ENCODE results near the gene ABCG1.

DNA sequence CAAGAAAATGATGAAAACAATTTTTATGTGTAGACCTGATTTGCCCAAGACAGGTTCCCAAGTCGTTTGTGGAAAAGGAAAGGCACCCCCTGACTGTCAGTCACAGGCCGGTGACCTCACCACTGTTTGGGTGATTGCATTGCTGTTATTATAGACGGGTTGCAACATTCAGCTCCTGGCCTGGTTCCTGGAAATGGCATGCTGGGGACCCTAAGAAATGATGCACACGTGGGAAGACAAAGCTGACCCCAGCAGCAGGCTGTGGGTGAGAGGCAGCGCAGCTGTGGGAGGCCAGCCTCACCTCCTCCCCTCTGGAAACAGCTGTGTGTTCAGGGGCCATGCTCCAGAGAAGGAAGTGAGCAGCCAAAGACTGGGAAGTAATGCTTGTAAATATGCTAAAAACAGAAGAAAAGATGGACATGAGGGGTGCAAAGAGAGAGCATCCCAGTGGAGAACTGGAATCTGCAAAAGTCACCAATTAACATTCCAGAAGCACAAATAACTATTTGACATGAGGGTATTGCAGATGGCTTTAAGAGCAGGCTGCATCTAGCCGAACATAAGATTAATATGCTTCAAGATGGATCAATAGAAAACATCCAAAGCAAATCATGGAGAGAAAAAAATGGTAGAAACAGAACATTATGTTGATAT, 23.4 kb upstream of the ABCG1 start:
- TF ChIP-seq, protein P1, sequence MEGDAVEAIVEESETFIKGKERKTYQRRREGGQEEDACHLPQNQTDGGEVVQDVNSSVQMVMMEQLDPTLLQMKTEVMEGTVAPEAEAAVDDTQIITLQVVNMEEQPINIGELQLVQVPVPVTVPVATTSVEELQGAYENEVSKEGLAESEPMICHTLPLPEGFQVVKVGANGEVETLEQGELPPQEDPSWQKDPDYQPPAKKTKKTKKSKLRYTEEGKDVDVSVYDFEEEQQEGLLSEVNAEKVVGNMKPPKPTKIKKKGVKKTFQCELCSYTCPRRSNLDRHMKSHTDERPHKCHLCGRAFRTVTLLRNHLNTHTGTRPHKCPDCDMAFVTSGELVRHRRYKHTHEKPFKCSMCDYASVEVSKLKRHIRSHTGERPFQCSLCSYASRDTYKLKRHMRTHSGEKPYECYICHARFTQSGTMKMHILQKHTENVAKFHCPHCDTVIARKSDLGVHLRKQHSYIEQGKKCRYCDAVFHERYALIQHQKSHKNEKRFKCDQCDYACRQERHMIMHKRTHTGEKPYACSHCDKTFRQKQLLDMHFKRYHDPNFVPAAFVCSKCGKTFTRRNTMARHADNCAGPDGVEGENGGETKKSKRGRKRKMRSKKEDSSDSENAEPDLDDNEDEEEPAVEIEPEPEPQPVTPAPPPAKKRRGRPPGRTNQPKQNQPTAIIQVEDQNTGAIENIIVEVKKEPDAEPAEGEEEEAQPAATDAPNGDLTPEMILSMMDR (conservative IDR thresholded peaks at IDR 0.05 in 1 of 2, IDR thresholded peaks at IDR 0.05 in 1 of 2; ENCODE audit: low read depth in 1 of 2, low read length in 2 of 2): no peak
- TF ChIP-seq EZH2 (IDR thresholded peaks at IDR 0.05; ENCODE audit: low read length, missing control alignments): no peak
